Mesenchymal stem cell (in vitro differentiated cells and primary cell): ENCODE measurements around the gene FNBP1.
A peak's percentile ranks its signal among the peaks of the same experiment; 100 is the strongest.
"Not testable (repeated sequence)": the region's sequence is repeated elsewhere in the genome, so short reads cannot be mapped to it uniquely, and the experiment has no call there.

Experiments used
- DNase-seq: peaks from one replicate; pipeline ENCODE4 v3.0.0-alpha.2; 2013
- H2AFZ ChIP-seq: one replicate; pipeline ENCODE4 v1.6.1; 2013; ENCODE audit warnings: low read depth, mild to moderate bottlenecking, control low read depth, inconsistent platforms, low read length, moderate library complexity
- H2AK5ac ChIP-seq: 2 replicates; pipeline ENCODE4 v1.6.1; 2013; ENCODE audit warnings: low read length, moderate library complexity, mild to moderate bottlenecking, inconsistent platforms; ENCODE audit not compliant: severe bottlenecking
- H2BK120ac ChIP-seq: one replicate; pipeline ENCODE4 v1.6.1; 2013; ENCODE audit warnings: low read depth, mild to moderate bottlenecking, inconsistent platforms, low read length, moderate library complexity
- H2BK12ac ChIP-seq, 2 experiments: one replicate each; pipeline ENCODE4 v1.6.1; 2013; ENCODE audit warnings: inconsistent platforms in 2 of 2, low read length in 2 of 2, mild to moderate bottlenecking in 2 of 2, moderate library complexity in 2 of 2, control low read depth in 1 of 2
- H2BK15ac ChIP-seq: one replicate; pipeline ENCODE4 v1.6.1; 2013; ENCODE audit warnings: mild to moderate bottlenecking, low read depth, inconsistent platforms; ENCODE audit not compliant: poor library complexity, severe bottlenecking
- H2BK5ac ChIP-seq: 2 replicates; pipeline ENCODE4 v1.6.1; 2013; ENCODE audit warnings: low read depth, mild to moderate bottlenecking, low read length, control low read depth, inconsistent platforms; ENCODE audit not compliant: poor library complexity, severe bottlenecking
- H3K14ac ChIP-seq, 2 experiments: one replicate each; pipeline ENCODE4 v1.6.1; 2013; ENCODE audit warnings: inconsistent platforms in 2 of 2, low read length in 2 of 2, control low read depth in 1 of 2, mild to moderate bottlenecking in 1 of 2, moderate library complexity in 1 of 2
- H3K18ac ChIP-seq, 2 experiments: one replicate each; pipeline ENCODE4 v1.6.1; 2013; ENCODE audit warnings: inconsistent platforms in 2 of 2, low read length in 2 of 2, control low read depth in 1 of 2, low read depth in 1 of 2, mild to moderate bottlenecking in 1 of 2
- H3K23ac ChIP-seq, 2 experiments: one replicate each; pipeline ENCODE4 v1.6.1; 2013; ENCODE audit warnings: inconsistent platforms in 2 of 2, low read length in 2 of 2, mild to moderate bottlenecking in 2 of 2, moderate library complexity in 2 of 2, control low read depth in 1 of 2
- H3K27ac ChIP-seq: 2 replicates; pipeline ENCODE4 v1.5.1; 2013; ENCODE audit warnings: mild to moderate bottlenecking, moderate library complexity, low read length, control low read depth, inconsistent platforms; ENCODE audit not compliant: poor library complexity, severe bottlenecking
- H3K27me3 ChIP-seq, 2 experiments: 2 replicates each; pipeline versions ENCODE4 v1.6.1 to v1.7.0; 2013; ENCODE audit warnings: low read length in 2 of 2, mild to moderate bottlenecking in 2 of 2, moderate library complexity in 2 of 2, control low read depth in 1 of 2, inconsistent platforms in 1 of 2; ENCODE audit not compliant: control insufficient read depth in 1 of 2, insufficient read depth in 1 of 2
- H3K36me3 ChIP-seq, 2 experiments: 2 replicates each; pipeline versions ENCODE4 v1.6.1 to v1.7.0; 2013; ENCODE audit warnings: low read length in 2 of 2, control low read depth in 1 of 2, inconsistent platforms in 1 of 2, low read depth in 1 of 2, mild to moderate bottlenecking in 1 of 2; ENCODE audit not compliant: insufficient read depth in 2 of 2, control insufficient read depth in 1 of 2
- H3K4ac ChIP-seq, 2 experiments: one replicate each; pipeline ENCODE4 v1.6.1; 2013; ENCODE audit warnings: inconsistent platforms in 2 of 2, low read length in 2 of 2, mild to moderate bottlenecking in 2 of 2, moderate library complexity in 2 of 2, control low read depth in 1 of 2, low read depth in 1 of 2
- H3K4me1 ChIP-seq: 2 replicates; pipeline ENCODE4 v1.6.1; 2013; ENCODE audit warnings: low read depth, low read length, control low read depth; ENCODE audit not compliant: control insufficient read depth, insufficient read depth
- H3K4me2 ChIP-seq: 2 replicates; pipeline ENCODE4 v1.6.1; 2013; ENCODE audit warnings: low read length, mild to moderate bottlenecking, inconsistent platforms; ENCODE audit not compliant: poor library complexity, severe bottlenecking
- H3K4me3 ChIP-seq, 2 experiments: 2 replicates each; pipeline versions ENCODE4 v1.5.1 to v1.7.0; 2013; ENCODE audit warnings: low read length in 2 of 2, mild to moderate bottlenecking in 2 of 2, control low read depth in 1 of 2, low read depth in 1 of 2; ENCODE audit not compliant: insufficient read depth in 1 of 2
- H3K79me1 ChIP-seq: replicated peaks from 2 replicates; pipeline ENCODE4 v1.6.1; 2013; ENCODE audit warnings: mild to moderate bottlenecking, control low read depth, low read length, inconsistent platforms; ENCODE audit not compliant: poor library complexity, severe bottlenecking
- H3K9ac ChIP-seq: 2 replicates; pipeline ENCODE4 v1.7.0; 2013; ENCODE audit warnings: mild to moderate bottlenecking, low read length, moderate library complexity
- H3K9me3 ChIP-seq: 2 replicates; pipeline ENCODE4 v1.7.0; 2013; ENCODE audit warnings: mild to moderate bottlenecking, low read length; ENCODE audit not compliant: control insufficient read depth
- H4K8ac ChIP-seq: one replicate; pipeline ENCODE4 v1.6.1; 2013; ENCODE audit warnings: inconsistent platforms, mild to moderate bottlenecking, low read length, moderate library complexity
- H4K91ac ChIP-seq: one replicate; pipeline ENCODE4 v1.6.1; 2013; ENCODE audit warnings: mild to moderate bottlenecking, low read length, inconsistent platforms
- WGBS: methylation state at CpG from one replicate; pipeline ENCODE4 v1.1.7; 2013; ENCODE audit warnings: mixed read lengths; 5-methylcytosine and 5-hydroxymethylcytosine counted together

Gene FNBP1

DNA sequence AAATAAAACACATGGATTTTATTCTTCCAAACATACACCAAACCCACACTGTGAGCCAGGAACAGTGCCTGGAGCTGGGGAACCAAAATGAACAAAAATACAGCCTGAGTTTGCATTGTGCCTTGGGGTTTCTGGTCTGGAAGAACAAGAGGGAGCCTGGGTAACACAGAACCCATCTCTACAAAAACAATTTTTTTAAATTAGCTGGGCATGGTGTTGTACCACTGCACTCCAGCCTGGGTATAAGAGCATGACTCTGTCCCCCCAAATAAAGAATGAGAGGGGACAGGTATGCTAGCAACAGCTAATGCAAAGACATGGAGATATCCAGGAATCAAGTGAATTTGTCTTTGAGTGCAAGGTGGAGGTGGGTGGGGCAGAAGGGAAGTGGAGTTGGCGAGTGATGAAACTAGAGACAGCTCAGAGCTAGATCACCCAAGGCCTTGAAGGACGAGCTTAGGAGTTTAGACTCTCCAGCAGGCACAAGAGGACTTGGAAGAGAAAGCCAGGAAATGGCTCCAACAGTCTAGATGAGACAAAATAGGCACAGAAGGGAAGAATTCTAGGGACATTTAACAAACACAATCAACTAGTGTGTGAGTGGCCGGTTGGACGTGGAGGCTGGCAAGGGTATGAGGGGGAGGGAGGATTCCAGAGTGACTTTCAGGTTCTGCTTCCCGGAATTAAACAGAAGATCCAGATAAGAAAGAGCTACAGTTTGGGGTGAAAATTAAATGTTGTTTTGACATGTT is 47.4 kb downstream of the FNBP1 start:
- H3K4ac ChIP-seq, result no peak overlapping the region
- peak overlapping the region; percentile 72 for H3K9ac ChIP-seq
- no peak overlapping the region for H3K23ac ChIP-seq
- H3K9me3 ChIP-seq, result no peaks in the 10 kb centered on the region
- H3K14ac ChIP-seq, result no peak overlapping the region
- peak overlapping the region; percentile 73 for H2BK120ac ChIP-seq
- DNase-seq, result peak; percentile 63
- H3K27ac ChIP-seq, result no peak overlapping the region
- H2AK5ac ChIP-seq, result no peak overlapping the region
- no peak overlapping the region for H2BK15ac ChIP-seq
- H4K91ac ChIP-seq, result peak overlapping the region; percentile 67
- no peak overlapping the region for H2AFZ ChIP-seq
- peaks cover 0 to 5% of the 10 kb centered on the region in 2 experiments for H3K36me3 ChIP-seq
- 69% methylated on average over 5 of the region's 5 CpGs for WGBS
- peak overlapping the region in 1 of 2 experiments; percentile 41 for H3K18ac ChIP-seq
- no peak overlapping the region for H2BK5ac ChIP-seq
- H4K8ac ChIP-seq, result peak overlapping the region; percentile 71
- peak overlapping the region in 1 of 2 experiments; percentile 32 for H2BK12ac ChIP-seq
- peaks cover 7% of the 10 kb centered on the region for H3K79me1 ChIP-seq
- peak overlapping the region in 1 of 2 experiments; percentile 4 for H3K4me3 ChIP-seq
- H3K4me2 ChIP-seq, result no peak overlapping the region
- no peaks in the 10 kb centered on the region for H3K27me3 ChIP-seq
- H3K4me1 ChIP-seq, result peaks cover 2% of the 10 kb centered on the region

DNA sequence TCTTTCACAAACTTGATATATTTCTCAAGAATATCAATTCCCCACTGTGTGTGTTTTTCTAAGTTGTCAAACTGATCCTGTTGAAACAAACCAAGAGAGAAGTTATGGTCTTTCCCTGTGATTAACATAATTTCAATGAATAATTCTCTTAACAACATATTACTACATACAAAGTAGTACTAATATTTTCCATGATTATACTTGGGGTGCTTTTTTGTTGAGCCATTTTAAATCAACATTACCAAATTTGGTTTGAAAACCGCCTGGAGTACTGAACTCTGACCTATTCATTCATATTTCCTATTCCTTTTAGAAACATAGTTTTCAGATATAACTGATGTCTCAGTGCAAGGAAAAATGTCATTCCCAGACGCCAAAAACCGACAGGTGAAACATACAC is 48.1 kb downstream of the FNBP1 start:
- Histone ChIP-seq H2BK5ac (no peak overlapping the region), H2AK5ac (no peak overlapping the region)
- 74% methylated on average over 3 of the region's 3 CpGs for WGBS

DNA sequence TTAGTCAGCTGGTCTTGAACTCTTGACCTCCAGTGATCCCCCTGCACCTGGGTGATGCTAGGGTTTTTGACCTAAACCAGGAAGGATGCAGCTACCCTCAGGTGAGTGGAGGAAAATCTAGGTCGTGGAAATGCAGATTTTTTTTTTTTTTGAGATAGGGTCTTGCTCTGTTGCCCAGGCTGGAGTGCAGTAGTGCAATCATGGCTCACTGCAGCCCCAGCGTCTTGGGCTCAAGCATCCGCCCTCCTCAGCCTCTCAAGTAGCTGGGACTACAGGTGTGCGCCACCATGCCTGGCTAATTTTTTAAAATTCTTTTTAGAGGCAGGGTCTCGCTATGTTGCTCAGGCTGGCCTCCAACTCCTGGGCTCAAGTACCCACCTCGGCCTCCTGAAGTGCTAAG is 51.9 kb downstream of the FNBP1 start:
- Histone ChIP-seq H2BK12ac (peak overlapping the region in 1 of 2 experiments; percentile 64), H2BK120ac (peak overlapping the region; percentile 24), H3K4ac (peak overlapping the region in 1 of 2 experiments; percentile 11)
- 98% methylated on average over 6 of the region's 6 CpGs for WGBS
- H4K8ac ChIP-seq, H4K91ac ChIP-seq, H2AK5ac ChIP-seq, H3K79me1 ChIP-seq, H3K23ac ChIP-seq, H3K4me1 ChIP-seq, H3K4me2 ChIP-seq, H3K18ac ChIP-seq, H3K27me3 ChIP-seq, H3K14ac ChIP-seq, H3K9ac ChIP-seq, DNase-seq, H2AFZ ChIP-seq, H3K36me3 ChIP-seq, H2BK5ac ChIP-seq, H2BK15ac ChIP-seq, H3K4me3 ChIP-seq, H3K9me3 ChIP-seq, H3K27ac ChIP-seq: not testable (repeated sequence)

More for the DNA sequence above, 48.1 kb downstream of the FNBP1 start:
- no peak overlapping the region for H2BK12ac ChIP-seq
- H3K4me3 ChIP-seq, result no peak overlapping the region
- no peak overlapping the region for H3K27ac ChIP-seq
- H4K8ac ChIP-seq, result no peak overlapping the region
- H3K4ac ChIP-seq, result no peak overlapping the region
- H3K14ac ChIP-seq, result no peak overlapping the region
- no peaks in the 10 kb centered on the region for H3K9me3 ChIP-seq
- H3K79me1 ChIP-seq, result peaks cover 7% of the 10 kb centered on the region
- DNase-seq, result peak; percentile 40
- H3K18ac ChIP-seq, result no peak overlapping the region
- H3K27me3 ChIP-seq, result no peaks in the 10 kb centered on the region
- no peak overlapping the region for H3K4me2 ChIP-seq
- peak overlapping the region; percentile 72 for H3K9ac ChIP-seq
- H3K36me3 ChIP-seq, result peaks cover 0 to 5% of the 10 kb centered on the region in 2 experiments
- H2AFZ ChIP-seq, result no peak overlapping the region
- H3K23ac ChIP-seq, result no peak overlapping the region
- no peak overlapping the region for H2BK15ac ChIP-seq
- H4K91ac ChIP-seq, result no peak overlapping the region
- H2BK120ac ChIP-seq, result no peak overlapping the region
- peaks cover 4% of the 10 kb centered on the region for H3K4me1 ChIP-seq

DNA sequence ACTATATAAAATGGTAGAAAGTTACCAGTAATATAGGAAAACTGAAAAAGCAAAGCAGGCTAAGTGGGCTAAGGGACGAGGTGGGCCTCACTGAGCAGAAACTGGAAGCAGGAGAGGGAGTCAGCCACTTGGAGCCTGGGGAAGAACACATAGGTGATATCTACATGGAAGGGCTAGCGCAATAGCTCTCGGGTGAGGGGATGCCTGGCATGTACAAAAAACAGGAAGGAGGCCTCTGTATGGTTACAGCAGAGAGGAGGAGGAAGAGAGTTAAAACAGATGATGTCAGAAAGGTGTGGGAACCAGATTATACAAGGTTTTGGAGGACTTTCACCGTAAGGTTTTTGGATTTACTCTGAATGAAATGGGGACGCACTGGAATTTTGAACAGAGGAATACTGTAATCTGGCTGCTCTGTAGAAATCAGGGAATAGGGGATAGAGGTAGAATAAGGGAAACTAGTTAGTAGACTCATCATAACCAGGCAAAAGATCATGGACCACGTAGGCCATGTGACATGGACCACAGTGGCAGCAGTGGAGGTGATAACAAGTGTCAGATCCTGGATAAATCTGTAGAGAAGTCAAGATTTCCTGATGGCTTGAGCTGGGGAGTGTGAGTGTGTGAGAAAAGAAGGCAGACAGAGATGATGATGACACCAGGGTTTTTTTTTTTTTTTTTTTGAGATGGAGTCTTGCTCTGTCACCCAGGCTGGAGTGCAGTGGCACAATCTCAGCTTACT is 52.5 kb downstream of the FNBP1 start:
- Histone ChIP-seq H3K79me1 (peaks cover 4% of the 10 kb centered on the region), H2AK5ac (no peak overlapping the region), H3K27ac (no peak overlapping the region), H3K4me2 (no peak overlapping the region), H3K27me3 (no peaks in the 10 kb centered on the region), H4K91ac (peak overlapping the region; percentile 70), H4K8ac (no peak overlapping the region), H2BK120ac (no peak overlapping the region), H3K9ac (no peak overlapping the region), H3K36me3 (peaks cover 0 to 5% of the 10 kb centered on the region in 2 experiments), H2BK15ac (no peak overlapping the region), H3K18ac (peak overlapping the region; percentile 29 to 72), H3K4me3 (no peak overlapping the region), H3K14ac (no peak overlapping the region), H2AFZ (no peak overlapping the region), H3K4me1 (peaks cover 7% of the 10 kb centered on the region), H3K9me3 (no peaks in the 10 kb centered on the region), H2BK5ac (no peak overlapping the region), H2BK12ac (peak overlapping the region; percentile 75 to 95), H3K4ac (peak overlapping the region; percentile 30 to 84), H3K23ac (no peak overlapping the region)
- peak; percentile 78 for DNase-seq
- 68% methylated on average over 6 of the region's 6 CpGs for WGBS
